Measurements from ENCODE around the gene CYSTM1. TPM values are rescaled to one million over a fixed set of nuclear protein-coding genes. Genes with fewer than 3 reads are reported as not detected.

CYSTM1 gene
- total RNA-seq, 2 experiments from 2014 or later: 7.2 to 7.4 TPM

GRCh38 chr5:140205952-140206351, 31.0 kb downstream of the CYSTM1 start:
- Mint-ChIP-seq H3K4me3 (no peak overlapping the region), H3K9me3 (no peaks in the 10 kb centered on the region), H3K4me1 (ENCODE audit: low read depth) (no peaks in the 10 kb centered on the region), H3K36me3 (ENCODE audit: low read depth) (no peaks in the 10 kb centered on the region), H3K27ac (no peak overlapping the region), H3K27me3 (no peaks in the 10 kb centered on the region)
- ATAC-seq (ENCODE audit: poor library complexity) (no peak), DNase-seq (no peak)
- no peak for TF ChIP-seq CTCF (IDR thresholded peaks at IDR 0.05)
- Histone ChIP-seq H3K4me3 (ENCODE audit: low read length) (no peak overlapping the region), H3K4me1 (ENCODE audit: insufficient read depth, low read length) (no peaks in the 10 kb centered on the region), H3K9me3 (ENCODE audit: control insufficient read depth in 1 of 2, insufficient read depth in 1 of 2, low read length in 2 of 2) (no peaks in the 10 kb centered on the region), H3K27ac (ENCODE audit: low read depth in 1 of 2, low read length in 2 of 2) (no peak overlapping the region), H3K36me3 (ENCODE audit: insufficient read depth, low read length) (no peaks in the 10 kb centered on the region), H3K27me3 (ENCODE audit: control insufficient read depth in 1 of 2, insufficient read depth in 2 of 2, low read length in 2 of 2) (no peaks in the 10 kb centered on the region)
- ChIA-PET CTCF (no interaction called here), POLR2A (no interaction called here)
- intact Hi-C loops (cut with DNase I, micrococcal nuclease): no loop called here

- ATAC-seq (ENCODE audit: poor library complexity) (no peak), DNase-seq (no peak)
- H3K27ac Mint-ChIP-seq: no peak overlapping the region
- H3K27me3 Mint-ChIP-seq: no peaks in the 10 kb centered on the region
- H3K4me3 Mint-ChIP-seq: no peak overlapping the region
- no peaks in the 10 kb centered on the region for H3K4me1 Mint-ChIP-seq (ENCODE audit: low read depth)
- Histone ChIP-seq H3K27me3 (ENCODE audit: control insufficient read depth in 1 of 2, insufficient read depth in 2 of 2, low read length in 2 of 2) (no peaks in the 10 kb centered on the region), H3K36me3 (ENCODE audit: insufficient read depth, low read length) (no peaks in the 10 kb centered on the region), H3K9me3 (ENCODE audit: control insufficient read depth in 1 of 2, insufficient read depth in 1 of 2, low read length in 2 of 2) (no peaks in the 10 kb centered on the region), H3K27ac (ENCODE audit: low read depth in 1 of 2, low read length in 2 of 2) (no peak overlapping the region), H3K4me3 (ENCODE audit: low read length) (no peak overlapping the region), H3K4me1 (ENCODE audit: insufficient read depth, low read length) (no peaks in the 10 kb centered on the region)
- no peaks in the 10 kb centered on the region for H3K36me3 Mint-ChIP-seq (ENCODE audit: low read depth)
- intact Hi-C loops (cut with DNase I, micrococcal nuclease): no loop called here
- no peak for TF ChIP-seq CTCF (IDR thresholded peaks at IDR 0.05)
- ChIA-PET CTCF (no interaction called here), POLR2A (no interaction called here)
- H3K9me3 Mint-ChIP-seq: no peaks in the 10 kb centered on the region
Observed at GRCh38 chr5:140207250-140207964, 32.4 kb downstream of the CYSTM1 start.

GRCh38 chr5:140208065-140208464, 33.1 kb downstream of the CYSTM1 start:
- Mint-ChIP-seq H3K27ac (no peak overlapping the region), H3K27me3 (no peaks in the 10 kb centered on the region), H3K36me3 (ENCODE audit: low read depth) (no peaks in the 10 kb centered on the region), H3K9me3 (no peaks in the 10 kb centered on the region), H3K4me1 (ENCODE audit: low read depth) (no peaks in the 10 kb centered on the region), H3K4me3 (no peak overlapping the region)
- Histone ChIP-seq H3K4me3 (ENCODE audit: low read length) (no peak overlapping the region), H3K27me3 (ENCODE audit: control insufficient read depth in 1 of 2, insufficient read depth in 2 of 2, low read length in 2 of 2) (no peaks in the 10 kb centered on the region), H3K27ac (ENCODE audit: low read depth in 1 of 2, low read length in 2 of 2) (no peak overlapping the region), H3K4me1 (ENCODE audit: insufficient read depth, low read length) (no peaks in the 10 kb centered on the region), H3K9me3 (ENCODE audit: control insufficient read depth in 1 of 2, insufficient read depth in 1 of 2, low read length in 2 of 2) (no peaks in the 10 kb centered on the region), H3K36me3 (ENCODE audit: insufficient read depth, low read length) (no peaks in the 10 kb centered on the region)
- ATAC-seq (ENCODE audit: poor library complexity) (no peak), DNase-seq (no peak)
- CTCF ChIA-PET: no interaction called here
- POLR2A ChIA-PET: no interaction called here
- TF ChIP-seq CTCF (IDR thresholded peaks at IDR 0.05): no peak
- intact Hi-C loops (cut with DNase I, micrococcal nuclease): no loop called here
